SK-N-SH (cell line): ENCODE data around the gene PEAK1. TPM values are rescaled to one million over a fixed set of nuclear protein-coding genes. Genes with fewer than 3 reads are reported as not detected.

Source experiments
- CTCF ChIA-PET: fragments of 300-600, 350-600 bp; formaldehyde crosslinking; extraction: SDS; loops from one replicate; lab custom pipeline; 2021; lab: Yijun Ruan, JAX
- POLR2A ChIA-PET: fragments of 350-600 bp; sonication (Branson Sonifier 250); formaldehyde crosslinking; extraction: SDS; loops from one replicate; lab custom pipeline; 2020; ENCODE audit warnings: antibody characterized with exemption, inconsistent platforms; lab: Yijun Ruan, JAX
- DNase-seq: peaks from one replicate; pipeline ENCODE4 v3.0.0; 2012
- H2AFZ ChIP-seq: fragments of 200-600 bp; sonication (generic); 2 replicates; pipeline ENCODE4 v1.8.1; 2016; ENCODE audit warnings: antibody characterized with exemption, mild to moderate bottlenecking, low read depth
- H3F3A ChIP-seq: fragments of 200-600 bp; sonication (generic); replicated peaks from 2 replicates; pipeline ENCODE3; 2016; ENCODE audit warnings: antibody characterized with exemption, mild to moderate bottlenecking; ENCODE audit not compliant: insufficient read depth
- H3K27ac ChIP-seq, 2 experiments: fragments of 200-500 bp in 1 of 2; fragments of 200-600 bp in 1 of 2; sonication (Bioruptor generic) in 1 of 2; sonication (generic), shearing (Covaris generic) in 1 of 2; 2 replicates each; pipeline versions ENCODE4 v1.5.1 to v1.6.1; 2014 to 2016; ENCODE audit warnings: low read depth in 2 of 2, inconsistent platforms in 1 of 2, low read length in 1 of 2, mild to moderate bottlenecking in 1 of 2, mixed read lengths in 1 of 2
- H3K27me3 ChIP-seq: fragments of 200-600 bp; sonication (generic), shearing (Covaris generic); 2 replicates; pipeline ENCODE4 v1.6.1; 2016; ENCODE audit warnings: mixed run types; ENCODE audit not compliant: insufficient read depth
- H3K36me3 ChIP-seq, 2 experiments: fragments of 200-500 bp in 1 of 2; fragments of 200-600 bp in 1 of 2; sonication (Bioruptor generic) in 1 of 2; sonication (generic) in 1 of 2; replicated peaks in 1 of 2; 2 replicates each; pipeline versions ENCODE3 to v1.5.1; 2014 to 2016; ENCODE audit warnings: low read length in 1 of 2, mild to moderate bottlenecking in 1 of 2; ENCODE audit not compliant: insufficient read depth in 2 of 2, control insufficient read depth in 1 of 2
- H3K4me1 ChIP-seq, 2 experiments: fragments of 200-500 bp in 1 of 2; fragments of 200-600 bp in 1 of 2; sonication (Bioruptor generic) in 1 of 2; sonication (generic), shearing (Covaris generic) in 1 of 2; 2 replicates each; pipeline versions ENCODE4 v1.5.1 to v1.6.1; 2014 to 2016; ENCODE audit warnings: low read depth in 1 of 2, low read length in 1 of 2, mixed run types in 1 of 2; ENCODE audit not compliant: insufficient read depth in 2 of 2, control insufficient read depth in 1 of 2
- H3K4me2 ChIP-seq: fragments of 200-600 bp; sonication (generic), shearing (Covaris generic); 2 replicates; pipeline ENCODE4 v1.6.1; 2017; ENCODE audit warnings: mixed run types
- H3K4me3 ChIP-seq, 2 experiments: fragments of 200-500 bp in 1 of 2; fragments of 200-600 bp in 1 of 2; sonication (Bioruptor generic) in 1 of 2; sonication (generic), shearing (Covaris generic) in 1 of 2; 2 replicates each; pipeline versions ENCODE4 v1.5.1 to v1.8.1; 2014 to 2016; ENCODE audit warnings: low read depth in 2 of 2, inconsistent platforms in 1 of 2, low read length in 1 of 2, mild to moderate bottlenecking in 1 of 2, mixed read lengths in 1 of 2, moderate library complexity in 1 of 2
- H3K79me2 ChIP-seq: fragments of 200-600 bp; sonication (generic); 2 replicates; pipeline ENCODE4 v1.8.1; 2017; ENCODE audit warnings: mild to moderate bottlenecking; ENCODE audit not compliant: insufficient read depth
- H3K9ac ChIP-seq: fragments of 200-600 bp; sonication (generic); 2 replicates; pipeline ENCODE4 v1.6.1; 2017; ENCODE audit warnings: mixed run types
- H3K9me2 ChIP-seq: fragments of 200-600 bp; sonication (generic); 2 replicates; pipeline ENCODE4 v1.6.1; 2017; ENCODE audit warnings: mixed run types
- H3K9me3 ChIP-seq: fragments of 200-600 bp; sonication (generic); 2 replicates; pipeline ENCODE4 v1.6.1; 2017; ENCODE audit warnings: mixed run types, mild to moderate bottlenecking, moderate library complexity
- H4K20me1 ChIP-seq: fragments of 200-600 bp; sonication (generic); 2 replicates; pipeline ENCODE4 v1.6.1; 2017; ENCODE audit warnings: mild to moderate bottlenecking, mixed run types; ENCODE audit not compliant: insufficient read depth
- CHD2 ChIP-seq: fragments of 150-350 bp; IDR thresholded peaks from 2 replicates; pipeline ENCODE4 v1.6.1; 2018; ENCODE audit warnings: low read length; ENCODE audit not compliant: partially characterized antibody
- FOSL2 ChIP-seq: IDR thresholded peaks from 2 replicates; pipeline ENCODE4 v1.4.0; 2012; ENCODE audit warnings: low read depth, mild to moderate bottlenecking, moderate library complexity, borderline replicate concordance
- GATA2 ChIP-seq: sonication (generic); formaldehyde crosslinking; IDR thresholded peaks from 2 replicates; pipeline ENCODE4 v1.5.0; 2020; ENCODE audit warnings: mild to moderate bottlenecking, missing genetic modification reagents
- JUND ChIP-seq: IDR thresholded peaks from 2 replicates; pipeline ENCODE4 v1.4.0; 2012
- MEF2A ChIP-seq: IDR thresholded peaks from 2 replicates; pipeline ENCODE4 v1.4.0; 2012; ENCODE audit warnings: low read depth, borderline replicate concordance
- RCOR1 ChIP-seq: fragments of 150-350 bp; IDR thresholded peaks from 2 replicates; pipeline ENCODE4 v1.6.1; 2017; ENCODE audit warnings: antibody characterized with exemption, low read length
- RXRA ChIP-seq: IDR thresholded peaks from 2 replicates; pipeline ENCODE4 v1.4.0; 2012; ENCODE audit warnings: low read depth, mild to moderate bottlenecking, borderline replicate concordance
- SIN3A ChIP-seq: IDR thresholded peaks from 2 replicates; pipeline ENCODE4 v1.6.1; 2012; ENCODE audit warnings: low read depth, mild to moderate bottlenecking, low read length, moderate library complexity, borderline replicate concordance
- USF2 ChIP-seq: fragments of 150-350 bp; IDR thresholded peaks from 2 replicates; pipeline ENCODE4 v1.6.1; 2017; ENCODE audit warnings: antibody characterized with exemption, low read length, low read depth, borderline replicate concordance
- ZBTB33 ChIP-seq: IDR thresholded peaks from 2 replicates; pipeline ENCODE4 v1.4.0; 2012; ENCODE audit warnings: low read depth, borderline replicate concordance
- WGBS: methylation state at CpG from one replicate; pipeline ENCODE4 v1.1.6; 2017; ENCODE audit warnings: low lambda C conversion rate; 5-methylcytosine and 5-hydroxymethylcytosine counted together
- polyA plus RNA-seq, 3 experiments: library from polyadenylated mRNA; depleted of rRNA; stranded (reverse); fragments of >200 nt; gene quantifications; 2 replicates each; pipeline ENCODE4 v1.2.3, GENCODE V29; 2012

Gene PEAK1
- polyA plus RNA-seq, 1 of the 3 experiments (the other 2 are of a cell fraction) = 9.0 TPM

GRCh38 chr15:77361456-77361855 lies 58.4 kb downstream of the PEAK1 start:
- no peaks in the 10 kb centered on the region for H3K27me3 ChIP-seq
- TF ChIP-seq SIN3A = no peak
- no peak for TF ChIP-seq CHD2
- TF ChIP-seq RXRA = no peak
- TF ChIP-seq USF2 = no peak
- TF ChIP-seq, all 33 proteins: peak for 0
- 86% methylated on average over 1 of the region's 1 CpG for WGBS
- ChIA-PET CTCF (no interaction called here), POLR2A (no interaction called here)
- Histone ChIP-seq H4K20me1 (peaks cover 17% of the 10 kb centered on the region), H3K4me1 (no peaks in the 10 kb centered on the region), H3K4me3 (no peak overlapping the region), H3K27ac (no peak overlapping the region), H3K9me2 (peaks cover 3% of the 10 kb centered on the region; the same call in 1 of the 2 replicates), H3K9ac (no peak overlapping the region), H3K79me2 (peaks cover 85% of the 10 kb centered on the region), H3K4me2 (no peak overlapping the region), H2AFZ (no peak overlapping the region), H3F3A (peaks cover 3% of the 10 kb centered on the region), H3K9me3 (no peaks in the 10 kb centered on the region), H3K36me3 (peaks cover 3 to 41% of the 10 kb centered on the region in 2 experiments)
- DNase-seq = no peak

- H3K27ac ChIP-seq = no peak overlapping the region
- TF ChIP-seq GATA2 (CRISPR knock-in tag) (no peak), MEF2A (no peak), FOSL2 (no peak), ZBTB33 (no peak), RCOR1 (no peak), JUND (no peak), SIN3A (no peak)
- no peak for DNase-seq
- ChIA-PET POLR2A (no interaction called here), CTCF (interaction anchor here (1.2 kb wide), 1 partner anchor 9 kb away, joined by 3 read pairs; no protein-coding TSS in a partner anchor)
- no peak overlapping the region for H2AFZ ChIP-seq
- H3K9me2 ChIP-seq = peaks cover 3% of the 10 kb centered on the region; the same call in 1 of the 2 replicates
- no peak overlapping the region for H3K4me3 ChIP-seq
- peaks cover 3% of the 10 kb centered on the region for H3F3A ChIP-seq
- H3K4me2 ChIP-seq = no peak overlapping the region
- 91% methylated on average over 5 of the region's 5 CpGs for whole genome bisulfite sequencing
- no peaks in the 10 kb centered on the region for H3K4me1 ChIP-seq
- H3K27me3 ChIP-seq = no peaks in the 10 kb centered on the region
- H4K20me1 ChIP-seq = peaks cover 13% of the 10 kb centered on the region
- no peaks in the 10 kb centered on the region for H3K9me3 ChIP-seq
- H3K79me2 ChIP-seq = peaks cover 74% of the 10 kb centered on the region
- H3K36me3 ChIP-seq = peaks cover 3 to 30% of the 10 kb centered on the region in 2 experiments
- H3K9ac ChIP-seq = no peak overlapping the region
Measured at GRCh38 chr15:77358545-77359240, 61.2 kb downstream of the PEAK1 start.
